ENCODE measurements around the gene SSH2. TPM values are rescaled to one million over a fixed set of nuclear protein-coding genes. Genes with fewer than 3 reads are reported as not detected.
A peak's percentile ranks its signal among the peaks of the same experiment; 100 is the strongest.
"Not testable (repeated sequence)": the region's sequence is repeated elsewhere in the genome, so short reads cannot be mapped to it uniquely, and the experiment has no call there.

Gene SSH2
- total RNA-seq, 1 donor from 2014 or later = 11.2 TPM

DNA sequence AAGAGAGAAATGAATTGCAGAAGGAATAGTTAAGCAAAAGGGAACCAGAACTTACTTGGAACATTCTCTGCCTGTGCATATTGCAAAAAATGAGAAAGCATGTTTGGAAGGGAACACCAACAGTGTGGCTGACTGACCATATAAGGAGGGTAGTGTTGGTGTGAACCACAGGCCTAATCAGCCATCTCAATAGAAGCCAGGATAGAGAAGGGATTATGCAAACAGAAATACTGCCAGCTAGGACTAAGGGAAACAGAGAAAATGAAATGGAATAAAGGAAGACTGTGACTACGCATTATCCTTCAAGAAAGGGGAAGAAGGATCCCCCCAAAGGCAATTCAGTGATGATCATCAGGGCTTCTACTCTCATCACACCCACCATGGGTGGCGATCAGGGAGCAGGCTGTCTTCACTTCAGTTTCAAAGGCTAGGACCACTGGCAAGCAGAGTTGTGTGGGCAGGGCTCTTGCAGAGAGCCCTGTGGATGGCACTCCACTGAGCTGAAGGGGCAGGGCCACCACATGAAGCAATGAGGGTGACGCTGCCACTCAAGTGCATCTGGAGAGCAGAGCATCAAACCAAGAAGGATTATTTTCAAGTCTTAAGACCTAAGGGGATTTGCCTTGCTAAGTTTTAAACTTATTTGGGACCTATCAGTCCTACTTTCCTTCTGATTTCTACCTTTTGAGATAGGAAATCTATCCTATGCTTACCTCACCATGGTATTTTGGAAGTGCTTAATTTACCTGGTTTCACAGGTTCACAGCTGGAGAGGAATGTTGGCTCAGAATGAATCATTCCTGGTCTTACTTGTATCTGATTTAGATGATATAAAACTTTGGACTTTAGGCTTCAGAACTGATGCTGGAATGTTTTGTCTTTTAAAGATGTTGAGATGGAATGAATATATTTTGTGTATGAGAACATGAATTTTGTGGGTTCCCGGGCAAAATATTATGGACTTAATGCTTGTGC lies 140.5 kb downstream of the SSH2 start:
- DNase-seq (ENCODE audit: low spot score) (no peak), ATAC-seq (peak; percentile 48)

DNA sequence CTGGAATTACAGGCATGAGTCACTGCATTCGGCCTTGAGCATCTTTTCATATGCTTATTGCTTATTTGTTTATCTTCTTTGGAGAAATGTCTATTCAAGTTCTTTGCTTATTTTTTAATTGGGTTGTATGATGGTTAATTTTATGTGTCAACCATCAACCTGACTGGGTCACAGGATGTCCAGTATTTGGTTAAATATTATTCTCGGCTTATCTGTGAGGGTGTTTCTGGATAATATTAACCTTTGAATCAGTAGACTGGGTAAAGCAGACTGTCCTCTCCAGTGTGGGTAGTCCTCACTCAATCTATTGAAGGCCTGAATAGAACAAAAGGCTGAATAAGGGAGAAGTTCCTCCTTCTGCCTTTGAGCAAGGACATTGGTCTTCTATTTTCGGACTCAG lies 142.0 kb downstream of the SSH2 start:
- DNase-seq (ENCODE audit: low spot score) (no peak), ATAC-seq (peak; percentile 71)

DNA sequence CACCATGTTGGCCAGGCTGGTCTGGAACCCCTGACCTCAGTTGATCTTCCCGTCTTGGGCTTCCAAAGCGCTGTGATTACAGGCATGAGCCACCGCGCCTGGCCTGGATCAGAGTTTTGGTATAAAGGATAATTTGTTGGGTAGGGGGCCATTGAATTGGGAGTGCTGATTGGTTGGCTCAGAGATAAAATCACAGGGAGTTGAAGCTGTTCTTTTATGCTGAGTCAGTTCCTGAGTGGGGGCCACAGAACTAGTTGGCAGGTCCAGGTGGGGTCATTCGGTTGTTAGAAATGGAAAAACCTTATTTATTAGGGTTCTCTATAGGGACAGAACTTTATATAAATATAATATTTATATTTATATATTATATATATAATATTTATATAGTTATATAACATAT lies 147.1 kb downstream of the SSH2 start:
- ATAC-seq = no peak
- DNase-seq (ENCODE audit: low spot score) = no peak

DNA sequence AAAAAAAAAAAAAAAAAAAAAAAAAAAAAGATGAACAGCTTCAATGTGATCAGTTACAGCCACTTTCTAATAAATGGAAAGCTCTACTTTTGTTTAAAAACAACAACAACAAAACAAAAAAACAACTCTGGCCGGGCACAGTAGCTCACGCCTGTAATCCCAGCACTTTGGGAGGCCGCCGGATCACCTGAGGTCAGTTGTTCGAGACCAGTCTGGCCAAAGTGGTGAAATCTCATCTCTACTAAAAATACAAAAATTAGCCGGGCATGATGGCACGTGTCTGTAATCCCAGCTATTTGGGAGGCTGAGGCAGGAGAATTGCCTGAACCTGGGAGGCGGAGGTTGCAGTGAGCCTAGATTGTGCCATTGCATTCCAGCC lies 150.2 kb downstream of the SSH2 start:
- not testable (repeated sequence) for ATAC-seq; DNase-seq (ENCODE audit: low spot score)

DNA sequence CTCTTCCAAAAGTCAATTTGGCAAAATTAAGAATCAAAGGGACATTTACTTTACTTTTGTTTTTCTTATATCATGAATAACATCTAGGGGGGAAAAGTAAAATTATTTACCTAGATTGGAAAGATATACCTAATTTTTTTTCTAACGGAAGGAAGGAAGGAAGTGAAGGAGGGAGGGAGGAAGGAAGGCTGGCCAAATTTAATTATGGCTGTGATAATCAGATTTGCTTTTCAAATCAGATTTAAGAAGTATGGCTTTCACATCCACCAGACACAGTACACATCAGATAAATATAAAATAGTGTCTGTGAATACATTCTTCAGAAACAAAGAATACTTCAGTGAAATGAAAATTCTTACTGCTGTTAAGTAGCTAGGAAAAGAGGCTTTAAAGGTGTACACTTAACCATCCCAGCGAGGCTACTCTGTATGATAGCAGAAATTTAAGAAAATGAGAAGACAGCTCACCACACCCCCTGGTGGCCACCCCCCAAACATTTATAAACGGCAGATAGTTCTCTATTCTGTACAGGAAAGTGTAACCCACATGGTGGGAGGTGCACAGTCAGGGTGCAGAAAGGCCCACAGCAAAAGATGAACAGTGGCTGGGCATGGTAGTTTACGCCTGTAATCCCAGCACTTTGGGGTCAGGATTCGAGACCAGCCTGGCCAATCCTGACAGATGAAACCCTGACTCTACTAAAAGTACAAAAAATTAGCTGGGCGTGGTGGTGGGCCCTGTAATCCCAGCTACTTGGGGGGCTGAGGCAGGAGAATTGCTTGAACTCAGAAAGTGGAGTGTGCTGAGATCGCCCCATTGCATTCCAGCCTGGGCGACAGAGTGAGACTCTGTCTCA lies 150.8 kb downstream of the SSH2 start:
- DNase-seq (ENCODE audit: low spot score) (peak; percentile 68), ATAC-seq (peak; percentile 97)

DNA sequence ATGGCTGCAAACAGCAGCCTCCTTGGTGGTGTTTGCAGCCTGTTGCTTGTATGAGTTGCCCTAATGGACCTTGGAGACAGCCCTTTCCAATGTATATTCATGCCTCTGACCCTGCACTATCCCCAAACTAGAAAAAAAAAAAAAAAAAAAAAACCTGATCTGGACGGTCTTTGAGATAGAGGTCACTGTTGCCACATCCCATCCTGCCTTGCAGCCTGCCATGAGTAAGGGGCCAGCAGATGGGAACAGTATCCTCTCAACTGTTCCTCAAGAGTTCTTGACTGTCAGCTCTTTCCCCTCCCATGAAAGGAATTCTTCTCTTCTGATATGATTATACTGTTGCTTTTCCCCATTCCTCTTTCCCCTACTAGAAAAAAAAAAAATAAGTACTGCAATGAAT lies 152.4 kb downstream of the SSH2 start:
- DNase-seq (ENCODE audit: low spot score) (no peak), ATAC-seq (no peak)

DNA sequence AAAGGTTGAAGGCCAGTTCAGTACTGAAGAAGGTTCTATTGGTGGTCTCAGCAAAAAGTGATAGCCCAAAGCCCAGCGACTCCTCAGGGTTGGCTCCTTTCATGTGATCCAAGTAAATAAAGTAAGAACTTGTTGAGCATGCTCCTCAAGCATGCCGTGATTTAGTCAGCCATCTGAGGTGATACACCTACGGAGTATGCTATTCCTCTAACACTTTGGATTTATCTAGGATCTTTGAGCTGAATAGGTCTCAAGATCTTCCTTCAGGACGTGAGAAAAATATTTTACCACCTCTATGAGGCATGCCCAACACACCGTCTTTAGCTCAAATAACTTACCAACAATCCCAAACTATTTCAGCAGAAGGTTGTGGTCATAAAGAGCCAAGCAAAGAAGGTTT lies 154.0 kb downstream of the SSH2 start:
- no peak for DNase-seq (ENCODE audit: low spot score)
- no peak for ATAC-seq

DNA sequence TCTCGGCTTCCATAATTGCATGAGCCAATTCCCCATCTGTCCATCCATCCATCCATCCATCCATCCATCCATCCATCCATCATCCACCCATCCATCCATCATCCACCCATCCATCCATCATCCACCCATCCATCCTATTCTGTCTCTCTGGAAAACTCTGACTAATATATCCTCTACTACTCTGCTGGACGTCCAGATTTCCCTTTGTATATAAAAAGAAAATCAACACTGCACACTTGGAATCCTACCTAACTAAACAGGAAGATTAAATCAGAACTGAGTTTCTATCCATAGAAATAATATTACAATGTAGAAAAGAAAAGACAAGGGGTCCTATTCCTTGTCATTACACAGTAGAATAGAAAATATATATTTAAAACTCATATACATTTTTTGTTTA lies 157.0 kb downstream of the SSH2 start:
- ATAC-seq = no peak
- no peak for DNase-seq (ENCODE audit: low spot score)

DNA sequence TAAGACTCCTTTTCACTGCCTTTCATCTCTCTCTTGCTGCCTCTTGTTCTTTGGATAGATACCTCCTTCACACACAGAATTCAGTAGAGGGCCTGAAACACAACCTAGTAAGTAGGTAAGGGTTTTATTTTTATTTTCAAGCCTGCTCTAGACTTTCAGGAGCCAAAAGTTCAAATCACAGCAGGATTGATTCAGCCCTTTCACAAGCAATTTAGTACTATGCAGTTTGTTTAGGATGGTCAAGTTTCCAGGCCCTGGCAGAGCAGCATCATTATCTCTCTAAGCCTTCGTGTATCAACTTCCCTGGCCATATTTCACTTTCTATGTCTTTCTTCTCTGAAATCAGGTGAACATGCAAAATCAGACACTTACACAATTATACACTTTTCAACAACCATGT lies 158.5 kb downstream of the SSH2 start:
- no peak for ATAC-seq
- no peak for DNase-seq (ENCODE audit: low spot score)

DNA sequence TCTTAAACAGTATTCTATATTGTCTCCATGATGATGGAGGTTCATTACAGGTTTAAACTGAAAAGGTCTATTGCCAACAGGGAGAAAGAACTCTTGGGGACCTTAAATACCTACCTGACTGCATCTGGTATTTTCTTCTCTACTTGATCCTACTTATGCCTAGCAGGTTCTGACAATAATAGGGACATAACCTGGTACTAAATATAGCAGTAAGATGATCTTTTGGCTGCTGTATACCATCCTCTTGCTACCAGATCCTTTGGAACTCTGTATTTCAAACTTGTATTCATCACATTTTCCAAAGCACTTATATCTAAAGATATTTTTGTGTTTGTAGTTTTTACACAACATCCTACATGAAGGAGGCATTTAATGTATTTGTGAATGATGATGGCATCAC lies 160.8 kb downstream of the SSH2 start:
- ATAC-seq (no peak), DNase-seq (ENCODE audit: low spot score) (no peak)

DNA sequence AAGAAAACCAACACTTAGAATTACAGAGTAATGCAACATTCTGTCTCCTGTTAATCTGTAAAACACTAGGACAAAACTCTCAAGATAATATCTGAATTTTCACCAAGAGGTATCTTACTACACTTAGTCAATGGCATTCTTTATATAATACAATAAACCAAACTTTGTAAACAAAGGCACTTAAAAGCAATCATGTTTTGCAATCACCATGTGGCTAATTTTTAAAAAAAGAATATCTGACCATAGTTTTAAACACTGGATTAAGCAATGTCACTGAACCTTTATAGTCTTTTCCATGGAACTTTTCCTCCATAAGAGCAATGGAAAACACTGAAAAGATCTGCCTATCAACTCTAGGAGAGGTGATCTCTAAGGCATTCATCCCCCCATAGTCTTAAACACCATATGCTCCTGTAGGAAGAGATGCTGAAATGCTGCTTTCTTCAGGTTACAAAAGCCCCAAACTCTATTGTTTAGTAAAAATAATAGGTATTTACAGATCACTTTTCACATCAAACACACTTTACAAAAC lies 163.2 kb downstream of the SSH2 start:
- ATAC-seq (no peak), DNase-seq (ENCODE audit: low spot score) (no peak)

DNA sequence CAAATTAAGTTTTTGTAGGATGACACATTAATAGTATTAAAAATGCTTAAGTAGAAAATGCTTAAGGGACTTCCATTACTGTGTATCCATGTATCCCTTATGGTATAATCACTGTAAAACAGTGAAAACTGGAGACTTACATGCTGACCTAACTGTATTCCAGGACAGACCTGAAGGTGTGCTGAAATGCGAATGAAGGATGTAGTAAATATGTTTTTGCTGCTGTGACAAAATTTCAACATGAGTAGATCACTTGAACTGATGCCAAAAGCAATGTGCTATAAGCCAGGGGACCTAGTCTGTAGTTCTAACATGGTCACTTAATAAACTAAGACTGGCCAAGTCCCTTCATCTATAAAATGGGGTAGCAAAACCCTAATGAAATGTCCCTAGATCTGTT lies 165.3 kb downstream of the SSH2 start:
- no peak for ATAC-seq
- no peak for DNase-seq (ENCODE audit: low spot score)

DNA sequence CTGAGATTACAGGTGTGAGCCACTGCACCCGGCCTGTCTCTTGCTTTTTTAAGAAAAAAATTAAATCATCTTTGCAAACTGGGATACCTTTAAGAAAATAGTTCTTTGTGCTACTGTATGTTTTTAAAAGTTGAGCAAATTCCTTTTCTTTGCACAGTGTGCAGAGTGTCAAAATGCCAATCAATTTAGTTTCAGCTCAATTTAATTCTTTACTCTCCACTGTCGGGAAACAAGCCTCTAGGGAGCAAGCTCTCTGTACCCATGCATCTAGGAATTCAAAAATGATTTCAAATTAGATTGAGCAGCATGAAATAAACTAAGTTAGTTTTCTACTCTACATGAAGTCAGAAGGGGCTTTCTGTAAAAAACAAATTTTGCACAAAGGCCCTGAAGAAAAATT lies 165.8 kb downstream of the SSH2 start:
- no peak for ATAC-seq
- no peak for DNase-seq (ENCODE audit: low spot score)

DNA sequence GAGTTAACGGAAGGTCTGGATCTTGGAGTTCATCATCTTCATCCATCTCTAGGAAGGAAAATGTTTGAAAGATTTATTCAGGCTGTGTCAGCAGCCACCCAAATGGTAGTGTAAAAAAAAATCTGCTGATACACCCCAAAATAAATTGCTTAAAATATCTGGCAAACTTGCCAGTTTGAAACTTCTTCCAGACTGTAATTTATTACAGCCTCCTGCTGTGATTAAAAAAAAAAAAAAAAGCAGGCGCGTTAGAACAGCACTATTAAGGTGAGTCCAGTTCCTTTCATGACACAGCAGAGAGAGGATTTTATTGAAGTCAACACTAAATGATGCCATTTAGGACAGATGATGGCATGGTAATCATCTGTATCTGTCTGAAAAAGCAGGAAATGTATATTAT lies 166.8 kb downstream of the SSH2 start:
- ATAC-seq (no peak), DNase-seq (ENCODE audit: low spot score) (no peak)

DNA sequence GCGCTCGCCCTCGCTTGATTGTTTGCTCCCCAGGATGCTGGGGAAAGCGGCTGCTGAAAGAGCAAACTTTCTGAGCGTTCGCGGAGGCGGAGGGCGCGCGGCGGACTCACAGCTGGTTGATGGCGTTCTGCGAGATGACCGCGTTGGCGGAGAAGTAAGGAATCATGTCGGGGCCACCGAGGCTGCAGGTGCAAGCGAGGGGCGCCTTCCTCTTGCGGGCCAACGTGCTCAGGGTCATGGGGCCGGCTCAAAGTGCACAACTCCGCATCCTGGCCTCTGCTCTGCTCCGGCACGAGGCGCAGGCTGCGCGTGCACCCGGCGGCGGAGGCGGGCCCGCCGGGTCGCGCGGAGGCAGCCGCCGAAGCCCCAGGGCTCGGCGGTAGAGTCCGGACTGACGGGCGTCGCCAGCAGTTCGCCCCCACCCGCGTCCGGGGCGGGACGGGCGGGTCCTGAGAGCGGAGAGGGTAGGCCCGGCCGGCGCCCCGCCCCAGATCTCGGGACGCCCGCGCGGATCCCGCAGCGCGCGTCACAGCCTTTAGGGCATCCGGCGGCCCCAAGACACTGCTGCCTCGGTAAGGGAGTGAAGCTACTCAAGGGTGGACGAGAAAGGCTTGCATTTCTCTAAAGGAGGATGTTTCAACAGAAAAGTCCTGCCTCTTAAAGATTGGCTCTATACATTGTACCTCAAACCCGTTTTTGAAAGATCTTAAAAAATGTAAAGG lies 168.8 kb downstream of the SSH2 start:
- DNase-seq (ENCODE audit: low spot score) (peak; percentile 78), ATAC-seq (peak; percentile 93)

DNA sequence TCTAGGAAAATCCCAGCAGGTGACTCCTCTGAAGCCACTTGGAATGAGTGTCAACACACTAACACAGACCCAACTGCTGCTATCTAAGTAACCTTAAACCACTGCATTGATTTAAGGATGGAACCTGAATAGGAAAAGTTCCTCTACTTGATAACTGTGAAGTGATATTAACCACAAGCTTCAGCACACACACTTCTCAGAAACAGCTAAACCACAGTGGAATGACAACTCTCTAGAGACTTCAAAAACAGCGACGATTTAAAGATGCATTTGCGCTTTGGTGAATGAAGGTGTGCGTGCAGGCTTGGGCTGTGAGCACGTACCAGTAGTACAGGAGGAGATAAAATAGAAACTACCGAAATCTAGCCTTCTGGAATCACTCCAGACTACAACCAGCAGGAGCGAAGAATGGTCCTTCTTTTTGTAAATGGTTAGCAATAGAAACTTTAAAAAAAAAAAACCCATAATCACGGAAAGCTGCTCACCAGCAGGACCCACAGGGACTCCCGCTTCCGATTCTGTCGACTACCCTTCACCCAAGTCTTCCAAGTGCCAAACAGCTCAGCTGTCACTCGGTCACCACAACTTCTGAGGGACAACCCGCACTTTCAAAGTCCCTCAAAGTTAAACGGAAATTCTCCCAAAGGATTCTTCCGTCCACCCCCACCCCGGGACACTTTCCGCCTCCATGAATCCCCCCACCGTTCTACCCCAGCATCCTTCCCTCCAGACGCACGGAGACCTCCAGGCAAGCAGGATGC lies 169.6 kb downstream of the SSH2 start:
- no peak for DNase-seq (ENCODE audit: low spot score)
- ATAC-seq = peak; percentile 7

DNA sequence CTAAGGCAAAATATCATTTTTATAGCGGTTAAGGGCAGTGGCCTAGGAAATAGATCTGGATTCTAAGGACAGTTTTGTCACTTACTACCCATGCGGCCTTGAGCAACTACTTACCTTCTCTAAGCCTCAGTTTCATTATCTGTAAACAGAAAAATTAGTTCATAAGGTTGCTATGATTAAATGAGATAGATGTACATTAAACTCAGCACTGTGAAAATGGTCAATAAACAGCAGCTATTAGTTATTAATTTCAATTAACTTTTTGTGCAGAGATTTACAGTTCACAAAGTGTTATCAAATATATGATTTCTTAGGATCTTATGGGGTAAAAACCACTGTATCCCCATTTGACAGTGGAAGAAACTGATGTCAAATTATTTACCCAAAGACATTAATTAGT lies 171.8 kb downstream of the SSH2 start:
- ATAC-seq = no peak
- DNase-seq (ENCODE audit: low spot score) = no peak

DNA sequence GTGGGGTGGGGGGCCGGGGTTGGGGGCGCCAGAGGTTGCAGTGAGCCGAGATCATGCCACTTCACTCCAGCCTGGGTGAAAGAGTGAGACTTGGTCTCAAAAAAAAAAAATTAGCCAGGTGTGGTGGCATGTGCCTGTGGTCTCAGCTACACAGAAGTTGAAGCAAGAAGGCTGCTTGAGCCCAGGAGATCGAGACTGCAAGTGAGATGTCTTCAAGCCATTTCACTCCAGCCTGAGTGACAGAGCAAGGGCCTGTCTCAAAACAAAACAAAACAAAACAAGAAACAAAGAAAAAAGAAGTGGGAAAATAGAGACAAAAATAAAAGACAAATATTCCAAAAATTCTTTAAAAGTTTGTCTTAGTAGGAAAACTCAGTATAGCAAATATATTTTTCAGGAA lies 172.2 kb downstream of the SSH2 start:
- DNase-seq (ENCODE audit: low spot score) (no peak), ATAC-seq (no peak)

DNA sequence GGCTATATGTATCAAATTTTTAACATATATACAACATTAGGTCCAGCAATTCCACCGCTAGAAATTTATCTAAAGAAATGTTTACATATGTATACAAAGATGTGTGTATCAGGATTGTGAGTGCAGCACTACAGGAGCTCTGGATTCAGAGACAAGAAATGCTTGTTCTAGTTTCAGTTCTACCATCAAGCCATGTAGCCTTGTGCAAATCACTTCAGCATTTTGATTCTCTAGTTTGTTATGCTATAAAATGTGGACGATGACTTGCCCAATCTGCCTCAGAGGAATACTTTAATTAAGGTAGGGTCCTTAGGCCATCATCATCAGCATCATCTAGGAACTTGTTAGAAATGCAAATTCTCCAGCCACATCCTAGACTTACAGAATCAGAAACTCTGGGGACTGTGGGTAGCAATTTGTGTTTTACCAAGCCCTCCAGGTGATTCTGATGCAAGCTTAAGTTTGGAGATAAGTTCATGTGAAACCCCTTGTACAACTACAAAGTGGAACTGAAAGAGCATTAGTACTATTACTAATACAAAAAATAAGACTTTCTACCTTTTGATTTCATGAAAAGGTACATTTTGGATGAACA lies 176.1 kb downstream of the SSH2 start:
- ATAC-seq (no peak), DNase-seq (ENCODE audit: low spot score) (no peak)

Data from left lobe of liver (tissue), 2 donors.